ENCODE measurements around the gene SLC6A3. TPM values are rescaled to one million over a fixed set of nuclear protein-coding genes. Genes with fewer than 3 reads are reported as not detected.

The SLC6A3 gene
- total RNA-seq, 1 donor from 2014 or later: not detected

GRCh38 chr5:1415059-1415425 lies 30.2 kb downstream of the SLC6A3 start:
- Mint-ChIP-seq H3K27me3 (ENCODE audit: low read depth) (peaks cover 15% of the 10 kb centered on the region), H3K4me1 (ENCODE audit: low read depth) (peaks cover under 1% of the 10 kb centered on the region), H3K36me3 (ENCODE audit: low read depth) (no peaks in the 10 kb centered on the region), H3K4me3 (ENCODE audit: unreplicated experiment) (no peak overlapping the region), H3K9me3 (ENCODE audit: low read depth) (peaks cover 10% of the 10 kb centered on the region), H3K27ac (ENCODE audit: unreplicated experiment) (no peak overlapping the region)
- DNase-seq (ENCODE audit: low spot score): peak; percentile 51
- no peak for TF ChIP-seq CTCF (IDR thresholded peaks at IDR 0.05)

- Mint-ChIP-seq H3K9me3 (ENCODE audit: low read depth) (peaks cover 10% of the 10 kb centered on the region), H3K4me3 (ENCODE audit: unreplicated experiment) (no peak overlapping the region), H3K4me1 (ENCODE audit: low read depth) (no peaks in the 10 kb centered on the region), H3K27me3 (ENCODE audit: low read depth) (peaks cover 15% of the 10 kb centered on the region), H3K27ac (ENCODE audit: unreplicated experiment) (no peak overlapping the region), H3K36me3 (ENCODE audit: low read depth) (no peaks in the 10 kb centered on the region)
- TF ChIP-seq CTCF (IDR thresholded peaks at IDR 0.05): no peak
- DNase-seq (ENCODE audit: low spot score): peak; percentile 82
Measured at GRCh38 chr5:1414311-1415058, 30.8 kb downstream of the SLC6A3 start.

- TF ChIP-seq CTCF (IDR thresholded peaks at IDR 0.05): no peak
- H3K36me3 Mint-ChIP-seq (ENCODE audit: low read depth): no peaks in the 10 kb centered on the region
- H3K4me1 Mint-ChIP-seq (ENCODE audit: low read depth): no peaks in the 10 kb centered on the region
- peak; percentile 77 for DNase-seq (ENCODE audit: low spot score)
- H3K27me3 Mint-ChIP-seq (ENCODE audit: low read depth): peaks cover 19% of the 10 kb centered on the region
- no peak overlapping the region for H3K27ac Mint-ChIP-seq (ENCODE audit: unreplicated experiment)
- no peak overlapping the region for H3K4me3 Mint-ChIP-seq (ENCODE audit: unreplicated experiment)
- H3K9me3 Mint-ChIP-seq (ENCODE audit: low read depth): peaks cover 6% of the 10 kb centered on the region
Measured at GRCh38 chr5:1413611-1414241, 31.5 kb downstream of the SLC6A3 start.

GRCh38 chr5:1413211-1413610 lies 32.0 kb downstream of the SLC6A3 start:
- no peaks in the 10 kb centered on the region for H3K4me1 Mint-ChIP-seq (ENCODE audit: low read depth)
- no peaks in the 10 kb centered on the region for H3K36me3 Mint-ChIP-seq (ENCODE audit: low read depth)
- no peak overlapping the region for H3K27ac Mint-ChIP-seq (ENCODE audit: unreplicated experiment)
- no peak overlapping the region for H3K4me3 Mint-ChIP-seq (ENCODE audit: unreplicated experiment)
- peaks cover 4% of the 10 kb centered on the region for H3K9me3 Mint-ChIP-seq (ENCODE audit: low read depth)
- DNase-seq (ENCODE audit: low spot score): peak; percentile 68
- peaks cover 18% of the 10 kb centered on the region for H3K27me3 Mint-ChIP-seq (ENCODE audit: low read depth)
- no peak for TF ChIP-seq CTCF (IDR thresholded peaks at IDR 0.05)

GRCh38 chr5:1412621-1413020 lies 32.6 kb downstream of the SLC6A3 start:
- Mint-ChIP-seq H3K27me3 (ENCODE audit: low read depth) (peaks cover 20% of the 10 kb centered on the region), H3K36me3 (ENCODE audit: low read depth) (no peaks in the 10 kb centered on the region), H3K4me3 (ENCODE audit: unreplicated experiment) (no peak overlapping the region), H3K4me1 (ENCODE audit: low read depth) (no peaks in the 10 kb centered on the region), H3K27ac (ENCODE audit: unreplicated experiment) (no peak overlapping the region), H3K9me3 (ENCODE audit: low read depth) (peaks cover 4% of the 10 kb centered on the region)
- TF ChIP-seq CTCF (IDR thresholded peaks at IDR 0.05): no peak
- DNase-seq (ENCODE audit: low spot score): peak; percentile 72

Data from chondrocyte (in vitro differentiated cells).